ENCODE data around the gene GPATCH1.

- TF ChIP-seq CTCF (conservative IDR thresholded peaks at IDR 0.05; ENCODE audit: low read depth, low read length) (no peak), POLR2A (IDR thresholded peaks at IDR 0.05; ENCODE audit: low read depth, low read length) (no peak), CEBPB (IDR thresholded peaks at IDR 0.05; ENCODE audit: low read depth, low read length) (no peak), FOS (IDR thresholded peaks at IDR 0.05; ENCODE audit: low read depth, low read length) (no peak), RFX5 (IDR thresholded peaks at IDR 0.05; ENCODE audit: low read depth, low read length) (no peak), RCOR1 (IDR thresholded peaks at IDR 0.05; ENCODE audit: insufficient replicate concordance, low read length) (no peak), MAZ (IDR thresholded peaks at IDR 0.05; ENCODE audit: borderline replicate concordance, low read depth, low read length) (no peak), BHLHE40 (IDR thresholded peaks at IDR 0.05; ENCODE audit: low read depth, low read length) (no peak), ELK1 (IDR thresholded peaks at IDR 0.05; ENCODE audit: borderline replicate concordance, low read depth, low read length) (no peak), SMC3 (IDR thresholded peaks at IDR 0.05; ENCODE audit: low read depth, low read length) (no peak), USF2 (IDR thresholded peaks at IDR 0.05; ENCODE audit: low read depth, low read length) (no peak), MAFK (IDR thresholded peaks at IDR 0.05; ENCODE audit: low read depth, low read length) (no peak), RAD21 (IDR thresholded peaks at IDR 0.05; ENCODE audit: low read length) (no peak), MXI1 (IDR thresholded peaks at IDR 0.05; ENCODE audit: borderline replicate concordance, low read depth, low read length) (no peak)
These were observed 30.9 kb upstream of the GPATCH1 start for GRCh38 chr19:33050110-33050509.

All from IMR-90 (cell line).